Kidney (tissue), 14 donors: ENCODE measurements around the gene SEMA4A. TPM values are rescaled to one million over a fixed set of nuclear protein-coding genes. Genes with fewer than 3 reads are reported as not detected.
"Not testable (repeated sequence)": the region's sequence is repeated elsewhere in the genome, so short reads cannot be mapped to it uniquely, and the experiment has no call there.

ENCODE experiments used
- DNase-seq, 5 donors: peaks; one replicate each; pipeline ENCODE4 v3.0.0-alpha.2; 2013 to 2020
- FAIRE-seq: peaks from 2 replicates; lab custom pipeline; 2012; peaks lifted over from hg19 to GRCh38; lab: Jason Lieb, UNC
- H3K27ac ChIP-seq, 2 donors: one replicate each; pipeline ENCODE4 v1.7.0; 2013; ENCODE audit warnings: low read depth in 2 of 2, low read length in 2 of 2, inconsistent platforms in 1 of 2
- H3K27me3 ChIP-seq: one replicate; pipeline ENCODE4 v1.7.1; 2013; ENCODE audit warnings: low read length, inconsistent platforms; ENCODE audit not compliant: control insufficient read depth, insufficient read depth
- H3K36me3 ChIP-seq, 3 donors: one replicate each; pipeline versions ENCODE4 v1.7.0 to v1.7.1; 2013; ENCODE audit warnings: low read length in 3 of 3, control low read depth in 1 of 3, inconsistent platforms in 1 of 3; ENCODE audit not compliant: insufficient read depth in 3 of 3, control insufficient read depth in 2 of 3
- H3K4me1 ChIP-seq, 3 donors: one replicate each; pipeline versions ENCODE4 v1.7.0 to v1.7.1; 2013; ENCODE audit warnings: low read length in 3 of 3, inconsistent platforms in 1 of 3, low read depth in 1 of 3; ENCODE audit not compliant: control insufficient read depth in 2 of 3, insufficient read depth in 2 of 3
- H3K4me3 ChIP-seq, 3 donors: one replicate each; pipeline versions ENCODE4 v1.7.0 to v1.8.1; 2013; ENCODE audit warnings: low read length in 3 of 3, control low read depth in 1 of 3, inconsistent platforms in 1 of 3
- H3K9ac ChIP-seq, 3 donors: one replicate each; pipeline versions ENCODE4 v1.7.0 to v1.7.1; 2013; ENCODE audit warnings: low read length in 3 of 3, control low read depth in 1 of 3, inconsistent platforms in 1 of 3
- H3K9me3 ChIP-seq, 3 donors: one replicate each; pipeline versions ENCODE4 v1.7.0 to v1.7.1; 2013; ENCODE audit warnings: low read length in 3 of 3, control low read depth in 1 of 3, inconsistent platforms in 1 of 3; ENCODE audit not compliant: control insufficient read depth in 2 of 3, insufficient read depth in 1 of 3
- CTCF ChIP-seq: IDR thresholded peaks from 3 replicates; pipeline ENCODE4 v1.5.1; 2012; ENCODE audit warnings: mild to moderate bottlenecking, moderate library complexity, borderline replicate concordance; ENCODE audit not compliant: insufficient read depth; ENCODE audit errors: extremely low read depth
- intact Hi-C: fragments of 100-400 bp; cut with DNase I; formaldehyde crosslinking; loops from one replicate; pipeline ENCODE4 v1.11.1; 2022
- polyA plus RNA-seq: library from polyadenylated mRNA; stranded (reverse); fragments of 350-450 nt; fragmentation: Illumina TruSeq; extraction: RNeasy Lipid Tissue Mini Kit (QIAGEN cat#74804); gene quantifications from one replicate; pipeline ENCODE4 v1.2.3, GENCODE V29; 2014; ENCODE audit warnings: low read depth, low replicate concordance; ENCODE audit not compliant: insufficient read depth
- total RNA-seq: library from RNA; stranded (reverse); fragmentation: NEBNext Ultra II Directional; extraction: Animal tissue kit (Norgen Biotek cat#: 25700); gene quantifications from one replicate; pipeline ENCODE4 v1.2.1, GENCODE V29; 2021
- donor health status: control.
- donor health status: control.
- donor health status: control.
- donor health status: control.
- donor health status: control.
- donor health status: DM: yes; HTN: yes; CAD: no.
- donor health status: Normal renal cell carcinoma (clear cell type).

Gene SEMA4A
- total and polyA plus RNA-seq, 2 donors from 2014 or later = 16.4 to 45.9 TPM

- Histone ChIP-seq H3K27ac (no peak overlapping the region), H3K4me3 (no peak overlapping the region), H3K9ac (no peak overlapping the region), H3K27me3 (no peaks in the 10 kb centered on the region), H3K9me3 (no peaks in the 10 kb centered on the region), H3K4me1 (peaks cover 0 to 3% (median 0%) of the 10 kb centered on the region in 3 donors), H3K36me3 (no peaks in the 10 kb centered on the region)
- no peak for TF ChIP-seq CTCF
- intact Hi-C loops = no loop called here
- FAIRE-seq = no peak
- DNase-seq = no peak
These were observed 23.3 kb downstream of the SEMA4A start for GRCh38 chr1:156176610-156177210.

- Histone ChIP-seq H3K9me3 (no peaks in the 10 kb centered on the region), H3K9ac (no peak overlapping the region), H3K27me3 (no peaks in the 10 kb centered on the region), H3K36me3 (no peaks in the 10 kb centered on the region), H3K4me1 (peaks cover 0 to 3% (median 0%) of the 10 kb centered on the region in 3 donors), H3K4me3 (no peak overlapping the region), H3K27ac (no peak overlapping the region)
- intact Hi-C loops = no loop called here
- TF ChIP-seq CTCF = no peak
- FAIRE-seq = no peak
- peak in 3 of 5 donors; percentile 35 to 48 (median 40) for DNase-seq
These were observed 24.7 kb downstream of the SEMA4A start for GRCh38 chr1:156177919-156178654.

- Histone ChIP-seq H3K9ac (no peak overlapping the region), H3K4me3 (no peak overlapping the region), H3K27me3 (no peaks in the 10 kb centered on the region), H3K36me3 (no peaks in the 10 kb centered on the region), H3K9me3 (no peaks in the 10 kb centered on the region), H3K4me1 (peaks cover 0 to 3% (median 0%) of the 10 kb centered on the region in 3 donors), H3K27ac (no peak overlapping the region)
- no peak for TF ChIP-seq CTCF
- DNase-seq (no peak), FAIRE-seq (no peak)
- intact Hi-C loops = no loop called here
These were observed 27.1 kb downstream of the SEMA4A start for GRCh38 chr1:156180471-156180870.

- H3K4me1 ChIP-seq, H3K36me3 ChIP-seq, FAIRE-seq, H3K27me3 ChIP-seq, H3K9me3 ChIP-seq, intact Hi-C loops, H3K9ac ChIP-seq, H3K27ac ChIP-seq: not testable (repeated sequence)
- peak in 2 of 5 donors; percentile 24 to 55 for DNase-seq
- peak overlapping the region in 1 of 3 donors; percentile 55 for H3K4me3 ChIP-seq
These were observed 28.1 kb downstream of the SEMA4A start for GRCh38 chr1:156181391-156181924.

- DNase-seq, H3K4me1 ChIP-seq, intact Hi-C loops: not testable (repeated sequence)
These were observed 28.8 kb downstream of the SEMA4A start for GRCh38 chr1:156182010-156182779.

More at GRCh38 chr1:156182010-156182779, 28.8 kb downstream of the SEMA4A start:
- Histone ChIP-seq H3K4me3 (peak overlapping the region in 2 of 3 donors; percentile 45 to 55), H3K27ac (peak overlapping the region in 1 of 2 donors; percentile 17)
- not testable (repeated sequence) for H3K27me3 ChIP-seq, H3K36me3 ChIP-seq, H3K9ac ChIP-seq, FAIRE-seq, H3K9me3 ChIP-seq
